GM12878 (cell line): ENCODE data around the gene CYP4V2. TPM values are rescaled to one million over a fixed set of nuclear protein-coding genes. Genes with fewer than 3 reads are reported as not detected.

ENCODE experiments used
- ATAC-seq: fragments of 200-7000 bp; cut with Tn5 transposase; 3 replicates; pipeline ENCODE4 v1.9.1; 2020; ENCODE audit warnings: mild to moderate bottlenecking, moderate library complexity
- BruUV-seq: library from RNA; stranded (reverse); fragments of 400-500 nt; replicated peaks from 2 replicates; lab custom pipeline; 2021; lab: Mats Ljungman, UMichigan
- CTCF ChIA-PET: fragments of 300-600 bp; sonication (Branson Sonifier 250); formaldehyde crosslinking; extraction: SDS; loops from one replicate; lab custom pipeline; 2021; ENCODE audit warnings: inconsistent platforms; lab: Yijun Ruan, JAX
- POLR2A ChIA-PET: fragments of 350-600 bp; formaldehyde crosslinking; extraction: SDS; loops from one replicate; lab custom pipeline; 2021; ENCODE audit warnings: inconsistent platforms; lab: Charles Lee
- RAD21 ChIA-PET: fragments of 300-600 bp; sonication (Branson Sonifier 250); formaldehyde crosslinking; loops from one replicate; lab custom pipeline; 2023; ENCODE audit warnings: antibody characterized with exemption; ENCODE audit not compliant: unreplicated experiment; lab: Charles Lee
- SMC1A ChIA-PET: fragments of 300-600 bp; sonication (Branson Sonifier 250); formaldehyde crosslinking; loops from one replicate; lab custom pipeline; 2023; ENCODE audit not compliant: unreplicated experiment, uncharacterized antibody; lab: Charles Lee
- DNase-seq: peaks from one replicate; pipeline ENCODE4 v3.0.0-alpha.2; 2011; ENCODE audit warnings: low read depth, low spot score
- FAIRE-seq: peaks from 3 replicates; lab custom pipeline; 2011; peaks lifted over from hg19 to GRCh38; lab: Jason Lieb, UNC
- H2AFZ ChIP-seq: 2 replicates; pipeline ENCODE4 v1.6.0; 2011; ENCODE audit warnings: low read depth, low read length, control low read depth; ENCODE audit not compliant: control insufficient read depth
- H3K27ac ChIP-seq: 2 replicates; pipeline ENCODE4 v1.5.1; 2011; ENCODE audit warnings: control low read depth; ENCODE audit not compliant: control insufficient read depth, insufficient read depth
- H3K27me3 ChIP-seq, 2 experiments: replicated peaks in 1 of 2; 2 replicates each; pipeline versions ENCODE4 v1.6.0 to v1.6.1; 2011; ENCODE audit warnings: low read length in 1 of 2; ENCODE audit not compliant: control insufficient read depth in 2 of 2, insufficient read depth in 2 of 2
- H3K36me3 ChIP-seq, 2 experiments: 2 replicates each; pipeline ENCODE4 v1.5.1; 2011; ENCODE audit warnings: low read length in 1 of 2; ENCODE audit not compliant: control insufficient read depth in 2 of 2, insufficient read depth in 2 of 2
- H3K4me1 ChIP-seq: 2 replicates; pipeline ENCODE4 v1.6.1; 2011; ENCODE audit warnings: mild to moderate bottlenecking, low read length, moderate library complexity, mixed read lengths; ENCODE audit not compliant: control insufficient read depth, insufficient read depth
- H3K4me2 ChIP-seq: 2 replicates; pipeline ENCODE4 v1.6.0; 2011; ENCODE audit warnings: control low read depth; ENCODE audit not compliant: control insufficient read depth, insufficient read depth
- H3K4me3 ChIP-seq: fragments of 200-600 bp; sonication (generic); 2 replicates; pipeline ENCODE4 v1.5.1; 2016
- H3K79me2 ChIP-seq: 2 replicates; pipeline ENCODE4 v1.6.0; 2011; ENCODE audit warnings: low read length; ENCODE audit not compliant: control insufficient read depth, insufficient read depth
- H3K9ac ChIP-seq: 2 replicates; pipeline ENCODE4 v1.8.0; 2011; ENCODE audit warnings: low read length, control low read depth, mixed read lengths; ENCODE audit not compliant: control insufficient read depth, insufficient read depth
- H3K9me3 ChIP-seq: replicated peaks from 3 replicates; pipeline ENCODE4 v1.5.1; 2011; ENCODE audit warnings: mild to moderate bottlenecking, low read length; ENCODE audit not compliant: control insufficient read depth, insufficient read depth
- H4K20me1 ChIP-seq: 2 replicates; pipeline ENCODE4 v1.6.0; 2011; ENCODE audit not compliant: control insufficient read depth, insufficient read depth
- ASH2L ChIP-seq: fragments of 300-600, 200-600 bp; sonication (generic); IDR thresholded peaks from 2 replicates; pipeline ENCODE4 v1.6.1; 2017; ENCODE audit warnings: low read depth, mild to moderate bottlenecking, borderline replicate concordance
- GABPA ChIP-seq: IDR thresholded peaks from 2 replicates; pipeline ENCODE4 v1.6.1; 2014; ENCODE audit warnings: antibody characterized with exemption, low read depth, mild to moderate bottlenecking, inconsistent platforms
- MEF2A ChIP-seq: IDR thresholded peaks from 2 replicates; pipeline ENCODE4 v1.6.1; 2011; ENCODE audit warnings: low read depth, mild to moderate bottlenecking, low read length, moderate library complexity; ENCODE audit not compliant: insufficient read depth
- NFXL1 ChIP-seq: fragments of 450-650 bp; IDR thresholded peaks from 2 replicates; pipeline ENCODE4 v1.6.1; 2017; ENCODE audit warnings: antibody characterized with exemption, mild to moderate bottlenecking, borderline replicate concordance
- NFYA ChIP-seq: IDR thresholded peaks from 2 replicates; pipeline ENCODE4 v1.6.1; 2011; ENCODE audit warnings: low read depth, mild to moderate bottlenecking, low read length, improper control_type of control experiment, borderline replicate concordance
- PML ChIP-seq: IDR thresholded peaks from 2 replicates; pipeline ENCODE4 v1.6.1; 2012; ENCODE audit warnings: low read length, inconsistent platforms
- ZBTB4 ChIP-seq: fragments of 450-650 bp; formaldehyde crosslinking; IDR thresholded peaks from 2 replicates; pipeline ENCODE4 v1.4.0; 2022; ENCODE audit warnings: mild to moderate bottlenecking, moderate library complexity
- ZNF592 ChIP-seq: fragments of 450-650 bp; IDR thresholded peaks from 2 replicates; pipeline ENCODE4 v1.6.1; 2017; ENCODE audit warnings: mild to moderate bottlenecking, moderate library complexity
- ZNF687 ChIP-seq: fragments of 450-650 bp; IDR thresholded peaks from 2 replicates; pipeline ENCODE4 v1.6.1; 2017; ENCODE audit warnings: mild to moderate bottlenecking, moderate library complexity
- ZZZ3 ChIP-seq: IDR thresholded peaks from 2 replicates; pipeline ENCODE4 v1.6.1; 2011; ENCODE audit warnings: low read depth; ENCODE audit not compliant: control insufficient read depth, insufficient read length
- WGBS: methylation state at CpG from one replicate; pipeline ENCODE4 v1.1.6; 2016; ENCODE audit warnings: low lambda C conversion rate; ENCODE audit not compliant: insufficient replicate concordance, insufficient coverage; ENCODE audit errors: missing lambda C conversion rate; 5-methylcytosine and 5-hydroxymethylcytosine counted together
- in situ Hi-C: fragments of 300-500 bp; cut with MboI; formaldehyde crosslinking; loops from 9 replicates; pipeline ENCODE4 v1.14.3; 2018; ENCODE audit warnings: mixed read lengths
- intact Hi-C: fragments of 100-400 bp; cut with micrococcal nuclease; formaldehyde crosslinking; loops from one replicate; pipeline ENCODE4 v1.14.2; 2022; ENCODE audit not compliant: unreplicated experiment
- polyA plus RNA-seq, 11 experiments: library from polyadenylated mRNA; depleted of rRNA in 4 of 11; unstranded in 6 of 11; stranded (reverse) in 5 of 11; fragments of >200 nt; fragmentation: Nextera tagmentation in 4 of 11; fragmentation: Illumina TruSeq in 1 of 11; extraction: Ambion mirVana in 4 of 11; extraction: Trizol in 1 of 11; gene quantifications; 1 replicate in 1 of 11; 2 replicates in 10 of 11; pipeline versions ENCODE4 v1.2.1 to v1.2.3, GENCODE V29; 2011 to 2016; ENCODE audit warnings: inconsistent platforms in 2 of 11, missing spikeins in 2 of 11, low read depth in 1 of 11
- total RNA-seq, 4 experiments: library from RNA; depleted of rRNA in 3 of 4; stranded (reverse); fragments of >200 nt in 3 of 4; fragmentation: Illumina TruSeq in 1 of 4; extraction: Trizol in 1 of 4; gene quantifications; 2 replicates each; pipeline versions ENCODE4 v1.2.1 to v1.2.3, GENCODE V29; 2013 to 2021

CYP4V2 gene
- total and polyA plus RNA-seq, 10 of the 15 experiments (the other 5 are each of a cell fraction or from before 2014, with no cell fraction given) = 1.2 to 8.2 (median 6.8) TPM

GRCh38 chr4:186236126-186236525 is 44.8 kb downstream of the CYP4V2 start:
- in situ Hi-C loops (no loop called here), intact Hi-C loops (no loop called here)
- no peaks in the 10 kb centered on the region for H3K79me2 ChIP-seq
- DNase-seq (no peak), ATAC-seq (no peak), FAIRE-seq (no peak)
- H3K36me3 ChIP-seq = no peaks in the 10 kb centered on the region
- no peak overlapping the region for H2AFZ ChIP-seq
- WGBS = 60% methylated on average over 4 of the region's 4 CpGs
- CTCF ChIA-PET = interaction anchor here (0.7 kb wide), 1 partner anchor 98 kb away, joined by 3 read pairs; no protein-coding TSS in a partner anchor
- H4K20me1 ChIP-seq = no peaks in the 10 kb centered on the region
- no peak overlapping the region for H3K4me2 ChIP-seq
- H3K4me3 ChIP-seq = no peak overlapping the region
- RAD21 ChIA-PET = no interaction called here
- H3K4me1 ChIP-seq = no peaks in the 10 kb centered on the region
- H3K9ac ChIP-seq = no peak overlapping the region
- H3K27ac ChIP-seq = no peak overlapping the region
- SMC1A ChIA-PET = no interaction called here
- POLR2A ChIA-PET = no interaction called here
- no peaks in the 10 kb centered on the region for H3K27me3 ChIP-seq
- no peaks in the 10 kb centered on the region for H3K9me3 ChIP-seq
- no TSS peak for BruUV-seq
- TF ChIP-seq PML (no peak), ZBTB4 (CRISPR knock-in tag) (no peak), ASH2L (no peak), ZZZ3 (no peak), NFXL1 (no peak), GABPA (no peak), ZNF592 (no peak), NFYA (no peak), MEF2A (no peak), ZNF687 (no peak)
